Measurements from ENCODE around the gene HDAC6.

GRCh38 chrX:48785186-48785539 lies 16.7 kb upstream of the HDAC6 start:
- TF ChIP-seq CTCF (IDR thresholded peaks at IDR 0.05; ENCODE audit: insufficient read depth, low read length), result no peak
- TF ChIP-seq POLR2AphosphoS5 (IDR thresholded peaks at IDR 0.05; ENCODE audit: low read depth), result no peak
